Measurements from ENCODE around the gene PAPOLB.

Gene PAPOLB

GRCh38 chr7:4824120-4824775 lies 37.6 kb downstream of the PAPOLB start:
- H3K9ac ChIP-seq (ENCODE audit: low read depth in 1 of 2, low read length in 2 of 2): no peak overlapping the region
- no peak overlapping the region for H3K27ac ChIP-seq (ENCODE audit: low read depth in 2 of 2, low read length in 2 of 2)
- no peaks in the 10 kb centered on the region for H3K4me1 ChIP-seq (ENCODE audit: control insufficient read depth in 2 of 2, insufficient read depth in 2 of 2, low read length in 2 of 2)
- no peaks in the 10 kb centered on the region for H3K27me3 ChIP-seq (ENCODE audit: control insufficient read depth in 2 of 2, insufficient read depth in 2 of 2, low read length in 2 of 2)
- no peaks in the 10 kb centered on the region for H3K36me3 ChIP-seq (ENCODE audit: control insufficient read depth in 2 of 2, insufficient read depth in 2 of 2, low read length in 2 of 2)
- no peaks in the 10 kb centered on the region for H3K9me3 ChIP-seq (ENCODE audit: control insufficient read depth in 2 of 2, low read length in 2 of 2)
- H3K4me3 ChIP-seq (ENCODE audit: low read length in 2 of 2): no peak overlapping the region

- no peaks in the 10 kb centered on the region for H3K36me3 ChIP-seq (ENCODE audit: control insufficient read depth in 2 of 2, insufficient read depth in 2 of 2, low read length in 2 of 2)
- no peaks in the 10 kb centered on the region for H3K9me3 ChIP-seq (ENCODE audit: control insufficient read depth in 2 of 2, low read length in 2 of 2)
These were observed 38.2 kb downstream of the PAPOLB start for GRCh38 chr7:4823441-4824119.

DNA sequence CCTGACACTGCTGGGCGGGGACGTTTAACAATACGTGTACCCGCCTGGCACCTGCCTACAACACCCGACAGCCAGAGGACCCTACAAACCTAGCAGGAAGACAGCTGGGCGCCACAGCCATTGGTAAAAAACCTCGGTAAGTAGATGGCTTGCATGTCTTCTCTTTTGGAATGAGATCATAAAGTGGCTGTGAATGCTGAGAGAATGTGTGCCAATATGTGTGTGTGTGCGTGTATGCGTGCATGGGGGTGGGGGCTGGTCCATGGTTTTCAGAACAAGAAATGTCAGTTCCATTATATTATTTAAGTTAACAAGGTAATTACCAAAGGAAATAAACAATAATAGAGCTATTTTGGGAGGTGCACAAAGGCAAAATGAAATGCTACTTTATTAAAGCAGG lies 39.2 kb downstream of the PAPOLB start:
- Histone ChIP-seq H3K4me3 (ENCODE audit: low read length in 2 of 2) (no peak overlapping the region), H3K4me1 (ENCODE audit: control insufficient read depth in 2 of 2, insufficient read depth in 2 of 2, low read length in 2 of 2) (no peaks in the 10 kb centered on the region), H3K36me3 (ENCODE audit: control insufficient read depth in 2 of 2, insufficient read depth in 2 of 2, low read length in 2 of 2) (no peaks in the 10 kb centered on the region), H3K27ac (ENCODE audit: low read depth in 2 of 2, low read length in 2 of 2) (no peak overlapping the region), H3K27me3 (ENCODE audit: control insufficient read depth in 2 of 2, insufficient read depth in 2 of 2, low read length in 2 of 2) (no peaks in the 10 kb centered on the region), H3K9me3 (ENCODE audit: control insufficient read depth in 2 of 2, low read length in 2 of 2) (no peaks in the 10 kb centered on the region), H3K9ac (ENCODE audit: low read depth in 1 of 2, low read length in 2 of 2) (no peak overlapping the region)

More at GRCh38 chr7:4823441-4824119, 38.2 kb downstream of the PAPOLB start:
- Histone ChIP-seq H3K27ac (ENCODE audit: low read depth in 2 of 2, low read length in 2 of 2) (no peak overlapping the region), H3K4me1 (ENCODE audit: control insufficient read depth in 2 of 2, insufficient read depth in 2 of 2, low read length in 2 of 2) (no peaks in the 10 kb centered on the region), H3K4me3 (ENCODE audit: low read length in 2 of 2) (no peak overlapping the region), H3K27me3 (ENCODE audit: control insufficient read depth in 2 of 2, insufficient read depth in 2 of 2, low read length in 2 of 2) (no peaks in the 10 kb centered on the region), H3K9ac (ENCODE audit: low read depth in 1 of 2, low read length in 2 of 2) (no peak overlapping the region)

GRCh38 chr7:4820967-4821471 lies 40.8 kb downstream of the PAPOLB start:
- Histone ChIP-seq H3K9me3 (ENCODE audit: control insufficient read depth in 2 of 2, low read length in 2 of 2) (no peaks in the 10 kb centered on the region), H3K4me1 (ENCODE audit: control insufficient read depth in 2 of 2, insufficient read depth in 2 of 2, low read length in 2 of 2) (no peaks in the 10 kb centered on the region), H3K4me3 (ENCODE audit: low read length in 2 of 2) (no peak overlapping the region), H3K27ac (ENCODE audit: low read depth in 2 of 2, low read length in 2 of 2) (no peak overlapping the region), H3K36me3 (ENCODE audit: control insufficient read depth in 2 of 2, insufficient read depth in 2 of 2, low read length in 2 of 2) (no peaks in the 10 kb centered on the region), H3K9ac (ENCODE audit: low read depth in 1 of 2, low read length in 2 of 2) (no peak overlapping the region), H3K27me3 (ENCODE audit: control insufficient read depth in 2 of 2, insufficient read depth in 2 of 2, low read length in 2 of 2) (no peaks in the 10 kb centered on the region)

DNA sequence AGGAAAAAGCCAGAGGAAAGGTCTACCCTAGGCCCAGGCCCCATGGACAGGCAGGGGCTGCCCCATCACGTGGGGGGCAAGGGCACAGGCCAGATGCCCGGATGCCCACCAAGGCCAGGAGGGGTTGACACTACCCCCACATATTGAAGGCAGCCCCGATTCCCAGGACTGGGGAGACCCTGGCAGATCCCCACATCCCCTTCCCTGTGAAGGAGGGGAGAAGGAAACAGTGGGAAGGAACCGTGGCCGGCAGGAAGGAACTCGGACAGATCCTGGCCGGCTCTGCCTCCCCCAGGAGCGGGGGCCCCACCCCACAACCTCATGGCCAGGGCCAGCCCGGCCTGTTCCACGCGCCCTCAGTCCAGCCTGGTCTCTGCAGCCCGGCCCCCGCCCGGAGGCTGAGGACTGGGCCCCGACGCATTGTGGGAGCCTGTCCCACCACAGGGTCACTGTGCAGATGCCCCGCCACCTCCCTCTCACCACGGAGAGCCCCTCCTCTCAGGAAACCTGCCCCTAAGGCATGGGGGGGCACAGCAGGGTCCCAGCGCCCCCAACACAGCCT lies 41.3 kb downstream of the PAPOLB start:
- H3K9me3 ChIP-seq (ENCODE audit: control insufficient read depth in 2 of 2, low read length in 2 of 2): no peaks in the 10 kb centered on the region
- H3K9ac ChIP-seq (ENCODE audit: low read depth in 1 of 2, low read length in 2 of 2): no peak overlapping the region
- H3K36me3 ChIP-seq (ENCODE audit: control insufficient read depth in 2 of 2, insufficient read depth in 2 of 2, low read length in 2 of 2): no peaks in the 10 kb centered on the region
- no peaks in the 10 kb centered on the region for H3K27me3 ChIP-seq (ENCODE audit: control insufficient read depth in 2 of 2, insufficient read depth in 2 of 2, low read length in 2 of 2)
- no peak overlapping the region for H3K27ac ChIP-seq (ENCODE audit: low read depth in 2 of 2, low read length in 2 of 2)
- no peak overlapping the region for H3K4me3 ChIP-seq (ENCODE audit: low read length in 2 of 2)
- H3K4me1 ChIP-seq (ENCODE audit: control insufficient read depth in 2 of 2, insufficient read depth in 2 of 2, low read length in 2 of 2): no peaks in the 10 kb centered on the region

DNA sequence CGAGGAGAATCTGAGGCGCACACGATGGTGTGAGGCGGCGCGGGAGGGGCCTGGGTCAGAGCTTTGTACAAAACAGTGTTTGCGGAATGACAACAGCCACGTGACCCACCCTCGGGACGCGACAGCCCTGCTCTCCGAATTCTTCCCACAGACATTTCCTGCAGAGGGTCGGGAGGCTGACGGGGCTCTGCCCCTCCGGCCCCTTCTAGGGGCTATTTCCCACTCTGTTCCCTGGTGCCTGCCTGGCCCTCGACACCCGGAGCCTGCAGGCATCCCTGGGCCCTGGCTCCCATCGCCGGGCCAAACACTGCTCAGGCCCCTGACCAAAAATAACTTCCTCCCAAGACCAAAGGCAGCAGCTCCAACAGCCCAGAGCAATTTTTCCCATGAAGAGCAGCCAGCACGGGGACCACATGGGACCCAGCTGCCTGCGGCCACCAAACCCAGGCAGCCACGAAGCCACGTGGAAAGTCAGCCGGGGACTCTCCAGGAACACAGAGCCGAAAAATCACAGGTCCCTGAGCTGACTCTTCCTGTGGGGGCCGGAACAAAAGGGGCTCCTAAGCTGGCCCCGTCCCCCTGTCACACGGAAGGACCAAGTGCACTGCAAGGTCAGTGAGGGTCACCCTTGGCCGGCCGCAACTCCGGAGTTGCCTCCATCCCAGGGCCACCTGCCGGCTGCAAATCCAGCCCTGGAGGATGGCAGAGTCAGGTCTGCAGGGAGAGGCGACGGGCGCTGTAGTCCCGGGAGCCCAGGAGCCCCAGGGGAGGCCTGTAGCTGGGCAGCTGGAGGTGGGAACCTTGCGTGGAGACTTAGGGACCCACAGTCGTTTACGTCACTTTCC lies 42.0 kb downstream of the PAPOLB start:
- no peak overlapping the region for H3K27ac ChIP-seq (ENCODE audit: low read depth in 2 of 2, low read length in 2 of 2)
- H3K9ac ChIP-seq (ENCODE audit: low read depth in 1 of 2, low read length in 2 of 2): no peak overlapping the region
- no peaks in the 10 kb centered on the region for H3K4me1 ChIP-seq (ENCODE audit: control insufficient read depth in 2 of 2, insufficient read depth in 2 of 2, low read length in 2 of 2)
- H3K27me3 ChIP-seq (ENCODE audit: control insufficient read depth in 2 of 2, insufficient read depth in 2 of 2, low read length in 2 of 2): no peaks in the 10 kb centered on the region
- H3K36me3 ChIP-seq (ENCODE audit: control insufficient read depth in 2 of 2, insufficient read depth in 2 of 2, low read length in 2 of 2): no peaks in the 10 kb centered on the region
- H3K4me3 ChIP-seq (ENCODE audit: low read length in 2 of 2): no peak overlapping the region
- H3K9me3 ChIP-seq (ENCODE audit: control insufficient read depth in 2 of 2, low read length in 2 of 2): no peaks in the 10 kb centered on the region

- no peak overlapping the region for H3K27ac ChIP-seq (ENCODE audit: low read depth in 2 of 2, low read length in 2 of 2)
- H3K36me3 ChIP-seq (ENCODE audit: control insufficient read depth in 2 of 2, insufficient read depth in 2 of 2, low read length in 2 of 2): no peaks in the 10 kb centered on the region
- no peak overlapping the region for H3K9ac ChIP-seq (ENCODE audit: low read depth in 1 of 2, low read length in 2 of 2)
- no peaks in the 10 kb centered on the region for H3K4me1 ChIP-seq (ENCODE audit: control insufficient read depth in 2 of 2, insufficient read depth in 2 of 2, low read length in 2 of 2)
- no peak overlapping the region for H3K4me3 ChIP-seq (ENCODE audit: low read length in 2 of 2)
- no peaks in the 10 kb centered on the region for H3K27me3 ChIP-seq (ENCODE audit: control insufficient read depth in 2 of 2, insufficient read depth in 2 of 2, low read length in 2 of 2)
- H3K9me3 ChIP-seq (ENCODE audit: control insufficient read depth in 2 of 2, low read length in 2 of 2): peaks cover 0 to 3% of the 10 kb centered on the region in 2 donors
These were observed 43.6 kb downstream of the PAPOLB start for GRCh38 chr7:4818000-4818794.

DNA sequence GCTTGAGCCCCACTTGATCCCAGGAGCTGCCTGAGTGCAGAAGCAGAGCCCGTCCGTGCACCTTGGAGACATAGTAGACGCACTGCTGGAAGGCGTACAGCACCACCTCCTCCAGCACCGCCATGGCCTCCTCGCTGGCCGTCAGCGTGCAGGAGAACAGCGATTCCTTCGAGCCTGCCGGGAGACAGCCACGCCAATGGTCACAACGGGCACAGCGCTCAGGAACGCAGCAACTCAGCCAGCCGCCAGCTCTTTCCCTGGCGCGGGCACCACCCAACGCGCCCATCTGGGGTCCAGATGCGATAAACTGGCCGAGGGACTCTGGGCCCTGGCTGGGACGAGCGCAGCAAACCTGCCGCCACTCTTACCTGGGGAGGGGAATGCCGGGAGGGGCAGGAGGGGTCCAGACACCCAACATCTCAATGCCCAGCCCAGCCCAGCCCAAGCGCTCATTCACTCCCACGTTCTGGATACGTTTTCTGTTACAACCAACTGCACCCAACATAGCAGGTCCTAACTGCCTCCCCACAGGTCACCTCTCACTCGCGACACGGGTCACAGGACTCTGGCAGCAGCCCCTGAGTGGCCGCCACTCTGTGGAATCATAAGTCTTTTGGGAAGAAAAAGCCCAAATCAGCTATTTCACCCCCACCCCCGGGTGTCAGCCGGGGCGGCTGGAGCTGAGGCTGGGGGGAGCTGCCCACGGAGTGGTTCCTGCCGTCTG lies 44.5 kb downstream of the PAPOLB start:
- no peaks in the 10 kb centered on the region for H3K27me3 ChIP-seq (ENCODE audit: control insufficient read depth in 2 of 2, insufficient read depth in 2 of 2, low read length in 2 of 2)
- no peak overlapping the region for H3K27ac ChIP-seq (ENCODE audit: low read depth in 2 of 2, low read length in 2 of 2)
- peaks cover 0 to 3% of the 10 kb centered on the region in 2 donors for H3K9me3 ChIP-seq (ENCODE audit: control insufficient read depth in 2 of 2, low read length in 2 of 2)
- no peak overlapping the region for H3K4me3 ChIP-seq (ENCODE audit: low read length in 2 of 2)
- no peaks in the 10 kb centered on the region for H3K36me3 ChIP-seq (ENCODE audit: control insufficient read depth in 2 of 2, insufficient read depth in 2 of 2, low read length in 2 of 2)
- H3K4me1 ChIP-seq (ENCODE audit: control insufficient read depth in 2 of 2, insufficient read depth in 2 of 2, low read length in 2 of 2): no peaks in the 10 kb centered on the region
- H3K9ac ChIP-seq (ENCODE audit: low read depth in 1 of 2, low read length in 2 of 2): no peak overlapping the region

- Histone ChIP-seq H3K4me3 (ENCODE audit: low read length in 2 of 2) (no peak overlapping the region), H3K27me3 (ENCODE audit: control insufficient read depth in 2 of 2, insufficient read depth in 2 of 2, low read length in 2 of 2) (no peaks in the 10 kb centered on the region), H3K4me1 (ENCODE audit: control insufficient read depth in 2 of 2, insufficient read depth in 2 of 2, low read length in 2 of 2) (no peaks in the 10 kb centered on the region), H3K36me3 (ENCODE audit: control insufficient read depth in 2 of 2, insufficient read depth in 2 of 2, low read length in 2 of 2) (no peaks in the 10 kb centered on the region), H3K9me3 (ENCODE audit: control insufficient read depth in 2 of 2, low read length in 2 of 2) (peaks cover 0 to 3% of the 10 kb centered on the region in 2 donors), H3K27ac (ENCODE audit: low read depth in 2 of 2, low read length in 2 of 2) (no peak overlapping the region), H3K9ac (ENCODE audit: low read depth in 1 of 2, low read length in 2 of 2) (no peak overlapping the region)
These were observed 45.3 kb downstream of the PAPOLB start for GRCh38 chr7:4816419-4817080.
